COLO829 (cell line): ENCODE measurements around the gene HACD4.
"Not testable (repeated sequence)": the region's sequence is repeated elsewhere in the genome, so short reads cannot be mapped to it uniquely, and the experiment has no call there.

Experiments
- DNase-seq: peaks from one replicate; pipeline ENCODE4 v3.0.0; 2012; ENCODE audit warnings: low spot score

The HACD4 gene

GRCh38 chr9:21016701-21017491 is 14.5 kb downstream of the HACD4 start:
- DNase-seq = no peak

- no peak for DNase-seq
Observed at GRCh38 chr9:21015995-21016394, 15.4 kb downstream of the HACD4 start.

- DNase-seq = no peak
Observed at GRCh38 chr9:21015129-21015815, 16.2 kb downstream of the HACD4 start.

GRCh38 chr9:21002040-21002439 is 29.4 kb downstream of the HACD4 start:
- no peak for DNase-seq

GRCh38 chr9:21001581-21001980 is 29.9 kb downstream of the HACD4 start:
- DNase-seq = no peak

GRCh38 chr9:20997503-20998076 is 33.9 kb downstream of the HACD4 start:
- DNase-seq = no peak

GRCh38 chr9:20996809-20997208 is 34.6 kb downstream of the HACD4 start:
- DNase-seq = no peak

GRCh38 chr9:20995616-20996015 is 35.8 kb downstream of the HACD4 start:
- no peak for DNase-seq

- DNase-seq = no peak
Observed at GRCh38 chr9:20994486-20994885, 37.0 kb downstream of the HACD4 start.

- DNase-seq = no peak
Observed at GRCh38 chr9:20990867-20991266, 40.6 kb downstream of the HACD4 start.

- no peak for DNase-seq
Observed at GRCh38 chr9:20989923-20990341, 41.5 kb downstream of the HACD4 start.

GRCh38 chr9:20988671-20989315 is 42.6 kb downstream of the HACD4 start:
- no peak for DNase-seq

GRCh38 chr9:20988061-20988460 is 43.4 kb downstream of the HACD4 start:
- DNase-seq = no peak

GRCh38 chr9:20987521-20987920 is 43.9 kb downstream of the HACD4 start:
- DNase-seq = no peak

GRCh38 chr9:20985851-20986600 is 45.4 kb downstream of the HACD4 start:
- peak; percentile 15 for DNase-seq

GRCh38 chr9:20984506-20984905 is 46.9 kb downstream of the HACD4 start:
- no peak for DNase-seq

- no peak for DNase-seq
Observed at GRCh38 chr9:20981486-20981885, 50.0 kb downstream of the HACD4 start.

GRCh38 chr9:20980832-20981455 is 50.5 kb downstream of the HACD4 start:
- no peak for DNase-seq

- no peak for DNase-seq
Observed at GRCh38 chr9:20978249-20978648, 53.2 kb downstream of the HACD4 start.

GRCh38 chr9:20974191-20974938 is 57.1 kb downstream of the HACD4 start:
- DNase-seq = not testable (repeated sequence)
